HG02840 (cell line): ENCODE results near the gene FRMD4B.
"Not testable (repeated sequence)": the region's sequence is repeated elsewhere in the genome, so short reads cannot be mapped to it uniquely, and the experiment has no call there.

Experiments used
- ATAC-seq: cut with Tn5 transposase; IDR thresholded peaks from one replicate; pipeline ENCODE4 v1.9.1; 2021; ENCODE audit warnings: mild to moderate bottlenecking, moderate library complexity, moderate number of reproducible peaks; ENCODE audit not compliant: unreplicated experiment, low FRiP score

The FRMD4B gene

DNA sequence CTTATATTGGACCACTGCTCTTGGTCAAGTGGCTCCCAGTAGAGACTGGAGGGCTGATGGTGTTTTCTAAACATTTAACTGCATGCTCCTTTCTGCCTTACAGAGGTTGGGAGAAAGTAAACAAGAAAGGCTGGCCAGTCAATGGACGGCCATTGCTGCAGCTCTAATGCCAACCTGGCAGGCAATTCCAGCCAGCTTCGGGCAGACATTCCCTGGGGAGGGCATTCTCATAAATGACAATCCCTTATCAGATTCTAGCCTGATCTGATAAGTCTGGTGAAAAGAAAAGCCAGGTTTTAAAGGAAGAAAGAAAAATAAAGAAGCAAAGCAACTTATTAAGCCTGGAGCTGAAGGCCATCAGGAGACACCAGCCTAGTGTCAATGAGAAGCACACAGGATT, 60.7 kb downstream of the FRMD4B start:
- no peak for ATAC-seq

GRCh38 chr3:69324362-69325025, 61.4 kb downstream of the FRMD4B start:
- ATAC-seq, result no peak

DNA sequence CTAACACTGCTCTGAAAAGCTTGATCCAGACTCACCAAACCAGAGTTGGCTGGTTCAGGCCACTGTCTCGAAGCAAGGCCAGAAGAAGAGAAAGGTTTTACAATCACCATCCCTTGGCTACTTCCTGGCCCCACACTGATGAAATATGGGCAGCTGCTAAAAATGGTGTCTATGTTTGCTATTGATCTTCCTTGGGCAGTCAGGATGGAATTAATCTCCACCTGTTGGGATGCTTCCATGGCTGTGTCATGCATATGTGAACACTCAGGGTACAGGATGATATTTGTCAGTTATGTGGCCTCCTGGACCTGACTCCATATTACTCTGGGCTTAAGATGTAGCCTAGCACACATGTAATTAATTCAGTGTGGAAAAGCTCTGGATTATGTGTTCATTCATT, 61.9 kb downstream of the FRMD4B start:
- no peak for ATAC-seq

- not testable (repeated sequence) for ATAC-seq
These were observed 63.4 kb downstream of the FRMD4B start for GRCh38 chr3:69322512-69322911.

DNA sequence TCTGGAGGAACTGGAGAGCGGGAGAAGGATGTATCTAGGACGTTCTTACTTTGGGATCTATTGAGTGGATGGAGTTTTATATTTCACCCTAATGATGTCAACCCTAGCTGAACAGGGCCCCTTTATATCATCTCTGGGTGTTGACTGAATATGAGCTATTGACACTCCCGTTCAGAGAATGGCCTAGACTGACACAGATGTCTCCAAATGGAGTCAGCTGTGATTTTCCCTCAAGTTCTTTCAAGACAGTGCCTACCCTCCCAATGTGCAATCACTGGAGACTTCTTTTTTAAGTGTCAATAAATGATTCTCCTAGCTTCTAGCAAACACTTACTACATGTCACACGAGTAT, 63.8 kb downstream of the FRMD4B start:
- no peak for ATAC-seq

- no peak for ATAC-seq
These were observed 64.4 kb downstream of the FRMD4B start for GRCh38 chr3:69321301-69322157.

DNA sequence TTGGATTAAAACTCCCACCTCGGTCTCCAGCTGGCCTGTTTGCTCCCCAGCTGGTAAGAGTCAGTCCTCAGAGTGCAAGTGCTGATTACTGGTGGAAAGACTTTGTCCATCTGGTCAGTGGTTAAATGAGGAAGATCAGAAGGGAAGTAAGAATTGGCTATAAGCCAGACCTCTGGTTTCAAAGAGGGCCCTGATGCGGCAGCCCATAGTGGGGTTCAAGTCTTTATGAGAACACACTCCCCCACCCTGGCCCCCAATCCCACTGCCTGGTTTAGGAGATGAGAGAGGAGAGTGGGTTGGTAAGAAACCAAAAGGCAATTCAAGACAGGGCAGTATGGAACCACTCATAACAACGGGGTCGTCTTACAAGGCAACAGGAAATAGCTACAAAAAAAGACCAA, 65.0 kb downstream of the FRMD4B start:
- ATAC-seq, result no peak

GRCh38 chr3:69319652-69320051, 66.2 kb downstream of the FRMD4B start:
- no peak for ATAC-seq

GRCh38 chr3:69318410-69318809, 67.5 kb downstream of the FRMD4B start:
- ATAC-seq, result no peak

- ATAC-seq, result no peak
These were observed 72.6 kb downstream of the FRMD4B start for GRCh38 chr3:69313251-69313650.

DNA sequence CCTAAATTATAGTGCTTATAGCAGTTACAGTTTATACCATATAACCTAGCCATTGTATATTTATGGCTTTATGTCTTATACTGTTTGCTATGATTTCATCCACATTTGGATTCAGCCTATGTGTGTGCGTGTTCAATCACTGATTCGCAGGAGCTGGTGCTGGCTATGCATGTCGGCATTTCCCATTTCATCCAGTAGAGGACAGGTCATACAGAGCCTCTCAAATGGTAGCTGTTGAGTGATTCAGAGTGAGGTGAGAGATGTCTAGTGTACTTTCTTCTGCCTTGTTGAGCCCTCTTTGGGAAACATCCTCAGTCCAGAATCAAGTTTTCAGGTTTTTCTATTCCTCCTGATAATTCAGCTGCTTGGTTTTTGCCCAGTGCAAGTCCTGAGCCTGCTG, 76.1 kb downstream of the FRMD4B start:
- no peak for ATAC-seq

DNA sequence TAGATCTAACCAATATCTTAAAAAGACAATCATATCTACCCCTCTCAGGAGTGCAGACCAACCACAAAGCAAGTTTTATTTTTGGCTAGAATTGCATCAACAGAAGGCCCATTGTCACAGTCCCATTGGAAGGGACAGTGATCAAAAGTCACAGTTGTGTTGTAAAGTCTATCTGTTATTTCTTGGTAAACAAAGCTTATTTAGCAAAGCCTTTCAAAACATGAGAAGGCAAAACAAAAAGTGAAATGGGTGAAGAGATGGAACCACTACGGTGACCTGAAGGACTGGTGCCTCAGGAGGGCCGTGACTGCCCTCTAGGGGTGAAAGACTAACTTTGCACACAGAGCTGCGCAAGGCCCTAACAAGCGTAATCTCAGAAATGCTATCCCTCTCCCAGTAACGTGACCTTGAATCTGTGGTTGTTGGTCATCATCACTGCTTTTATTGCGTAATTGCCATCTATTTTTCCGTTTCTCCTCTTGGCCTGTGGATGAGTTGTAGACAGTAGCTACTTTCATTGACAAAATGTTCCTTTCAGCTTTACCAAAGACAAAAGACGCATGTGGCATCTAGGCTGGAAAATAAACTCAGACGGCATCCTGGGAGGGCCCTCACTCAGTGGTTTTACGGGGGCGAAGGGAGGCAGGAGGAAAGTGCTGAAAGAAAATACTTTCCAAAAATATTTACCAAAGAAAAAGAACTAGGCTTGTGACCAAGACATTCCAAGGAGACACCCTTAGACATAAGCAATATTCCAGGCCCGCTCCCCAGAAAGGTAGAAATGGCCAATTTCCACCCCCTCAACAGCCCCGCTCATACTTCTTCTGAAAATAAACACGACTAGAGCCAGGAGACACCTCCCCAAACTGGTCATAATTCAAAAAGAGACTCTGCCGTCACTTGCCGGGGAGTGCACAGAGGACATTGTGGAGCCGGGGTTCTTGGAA, 79.4 kb downstream of the FRMD4B start:
- peak; percentile 95 for ATAC-seq

- no peak for ATAC-seq
These were observed 80.9 kb downstream of the FRMD4B start for GRCh38 chr3:69305011-69305410.

- no peak for ATAC-seq
These were observed 81.5 kb downstream of the FRMD4B start for GRCh38 chr3:69304396-69304795.

DNA sequence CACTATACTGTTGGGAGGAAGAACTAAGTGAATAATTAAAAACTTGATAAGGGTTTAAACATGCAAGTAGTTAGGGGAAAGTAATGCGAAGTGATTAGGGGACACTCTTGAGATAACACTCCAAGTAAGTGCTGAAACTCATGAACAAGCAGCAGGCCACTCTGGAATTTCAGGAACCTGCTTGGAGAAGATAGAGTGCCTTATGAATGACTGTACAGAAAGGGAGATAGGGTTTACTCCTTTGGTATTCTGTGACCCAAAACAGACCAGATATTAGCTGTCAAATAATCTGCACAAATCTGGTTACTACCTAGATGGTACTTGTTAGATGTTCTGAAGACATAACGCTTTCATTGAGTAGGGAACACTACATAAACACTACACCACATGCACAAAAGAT, 85.6 kb downstream of the FRMD4B start:
- ATAC-seq, result no peak

- no peak for ATAC-seq
These were observed 86.5 kb downstream of the FRMD4B start for GRCh38 chr3:69299344-69299743.

GRCh38 chr3:69297501-69297900, 88.4 kb downstream of the FRMD4B start:
- no peak for ATAC-seq

GRCh38 chr3:69296995-69297394, 88.9 kb downstream of the FRMD4B start:
- ATAC-seq, result no peak

DNA sequence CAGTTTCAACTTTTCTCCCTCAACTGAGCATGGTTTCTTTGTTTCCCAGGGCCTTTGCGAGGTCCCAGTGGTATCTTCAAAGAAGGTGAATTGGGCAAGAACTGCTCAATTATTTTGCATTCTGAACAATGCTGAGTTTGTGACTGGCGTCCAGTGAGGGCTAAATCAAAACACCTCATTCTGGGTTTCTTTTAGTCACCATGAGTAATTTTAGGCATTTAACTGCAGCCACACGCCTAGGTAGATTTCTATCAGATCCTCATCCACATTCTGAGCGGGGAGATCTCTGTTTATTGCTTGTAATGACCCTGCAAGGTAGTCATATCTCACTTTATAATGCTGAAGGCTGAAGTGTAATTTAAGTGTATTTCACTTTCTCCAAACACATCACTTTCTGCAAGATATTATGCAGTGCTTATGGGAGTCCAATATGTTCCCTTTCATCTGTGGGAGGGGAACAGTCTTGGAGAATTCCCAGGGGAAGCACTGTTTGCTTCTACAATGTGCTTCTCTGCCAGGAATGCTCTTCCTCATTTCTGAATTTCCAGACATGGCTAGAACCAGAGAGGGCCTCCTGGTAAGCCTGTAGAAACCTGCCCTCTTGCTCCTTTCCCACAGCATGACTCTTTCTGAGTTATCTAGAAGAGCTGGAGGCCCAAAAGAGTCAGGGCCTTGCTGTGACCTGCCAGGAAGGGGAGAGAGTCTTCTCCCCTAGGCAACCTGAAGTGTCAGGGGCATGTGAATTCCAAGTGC, 91.7 kb downstream of the FRMD4B start:
- no peak for ATAC-seq

DNA sequence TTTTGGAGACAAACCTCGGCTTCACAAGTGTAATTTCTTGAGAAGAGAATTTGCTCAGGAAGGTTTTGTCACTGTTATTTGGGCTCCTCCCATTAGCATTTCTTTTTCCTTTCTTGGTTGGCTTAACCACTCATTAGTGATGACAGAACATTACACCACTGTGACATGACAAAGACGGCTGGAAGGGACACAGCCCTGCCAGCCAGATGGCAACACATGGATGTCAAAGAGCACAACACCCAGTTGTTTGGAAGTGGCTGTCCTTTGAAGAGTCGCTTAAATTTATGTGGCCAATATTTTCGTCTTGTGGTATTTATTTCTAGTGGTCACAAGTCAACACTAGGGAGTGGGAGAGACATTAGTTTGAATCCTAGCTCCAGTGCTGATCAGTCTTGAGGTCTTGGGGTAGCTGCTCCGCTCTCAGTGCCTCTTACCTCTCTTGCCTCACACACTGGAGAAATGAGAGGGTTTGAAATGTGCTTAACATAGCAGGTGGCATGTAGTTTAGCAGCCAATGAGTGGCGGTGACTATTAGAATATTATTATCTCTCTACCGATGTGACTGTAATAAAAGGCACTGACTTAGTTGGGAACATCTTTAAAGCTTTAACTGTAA, 92.8 kb downstream of the FRMD4B start:
- no peak for ATAC-seq
